H1 (cell line): ENCODE measurements around the gene GALE. TPM values are rescaled to one million over a fixed set of nuclear protein-coding genes. Genes with fewer than 3 reads are reported as not detected.
"Not testable (repeated sequence)": the region's sequence is repeated elsewhere in the genome, so short reads cannot be mapped to it uniquely, and the experiment has no call there.

ENCODE experiments used
- CTCF ChIA-PET: fragments of 300-600 bp; sonication (Branson Sonifier 250); formaldehyde crosslinking; loops from one replicate; lab custom pipeline; 2021; ENCODE audit not compliant: partially characterized antibody; lab: Charles Lee
- POLR2A ChIA-PET: fragments of 300-600 bp; sonication (Branson Sonifier 250); formaldehyde crosslinking; loops from one replicate; lab custom pipeline; 2021; ENCODE audit warnings: inconsistent platforms; ENCODE audit not compliant: partially characterized antibody; lab: Charles Lee
- DNase-seq, 2 experiments: peaks; one replicate each; pipeline versions ENCODE4 v3.0.0 to v3.0.0-alpha.2; 2010 to 2022; ENCODE audit warnings: low spot score in 2 of 2, low read depth in 1 of 2, mixed read lengths in 1 of 2
- FAIRE-seq: peaks from 2 replicates; lab custom pipeline; 2011; peaks lifted over from hg19 to GRCh38; lab: Jason Lieb, UNC
- H2AFZ ChIP-seq: 2 replicates; pipeline ENCODE4 v1.8.1; 2012; ENCODE audit warnings: low read length, inconsistent platforms
- H2AK5ac ChIP-seq: 2 replicates; pipeline ENCODE4 v1.6.1; 2013; ENCODE audit warnings: low read depth, low read length
- H2BK120ac ChIP-seq: replicated peaks from 2 replicates; pipeline ENCODE3; 2013; ENCODE audit warnings: low read depth, low read length, inconsistent platforms
- H2BK12ac ChIP-seq: 2 replicates; pipeline ENCODE4 v1.6.1; 2013; ENCODE audit warnings: low read depth, low read length
- H2BK15ac ChIP-seq: 2 replicates; pipeline ENCODE4 v1.6.1; 2013; ENCODE audit warnings: low read length
- H2BK20ac ChIP-seq: 2 replicates; pipeline ENCODE4 v1.6.1; 2013; ENCODE audit warnings: low read length
- H2BK5ac ChIP-seq: 2 replicates; pipeline ENCODE4 v1.6.1; 2013; ENCODE audit warnings: low read depth, low read length
- H3K14ac ChIP-seq: 2 replicates; pipeline ENCODE4 v1.6.1; 2013; ENCODE audit warnings: inconsistent platforms; ENCODE audit not compliant: insufficient read length
- H3K18ac ChIP-seq: 2 replicates; pipeline ENCODE4 v1.6.1; 2013; ENCODE audit warnings: low read length; ENCODE audit errors: extremely low read depth
- H3K23ac ChIP-seq: 2 replicates; pipeline ENCODE4 v1.6.1; 2013; ENCODE audit warnings: inconsistent platforms; ENCODE audit not compliant: insufficient read length
- H3K23me2 ChIP-seq: 2 replicates; pipeline ENCODE4 v1.6.1; 2013; ENCODE audit warnings: low read depth, low read length
- H3K27ac ChIP-seq: 2 replicates; pipeline ENCODE4 v1.6.1; 2011; ENCODE audit warnings: low read depth, low read length, inconsistent platforms
- H3K27me3 ChIP-seq, 4 experiments: replicated peaks in 1 of 4; 1 replicate in 1 of 4; 2 replicates in 3 of 4; pipeline versions ENCODE4 v1.6.1 to v1.8.1; 2011 to 2013; ENCODE audit warnings: low read length in 3 of 4, mild to moderate bottlenecking in 3 of 4, inconsistent platforms in 2 of 4, mixed read lengths in 2 of 4, moderate library complexity in 1 of 4; ENCODE audit not compliant: control insufficient read depth in 3 of 4, insufficient read depth in 3 of 4; ENCODE audit errors: extremely low read depth in 1 of 4
- H3K36me3 ChIP-seq, 4 experiments: 2 replicates each; pipeline versions ENCODE4 v1.6.1 to v1.8.1; 2011 to 2013; ENCODE audit warnings: mild to moderate bottlenecking in 4 of 4, low read length in 3 of 4, moderate library complexity in 2 of 4, control low read depth in 1 of 4, inconsistent platforms in 1 of 4; ENCODE audit not compliant: insufficient read depth in 4 of 4, control insufficient read depth in 2 of 4
- H3K4ac ChIP-seq: replicated peaks from 2 replicates; pipeline ENCODE3; 2013; ENCODE audit warnings: low read length, low read depth, mixed read lengths, inconsistent platforms; ENCODE audit not compliant: insufficient read length
- H3K4me1 ChIP-seq, 4 experiments: replicated peaks in 1 of 4; 1 replicate in 1 of 4; 2 replicates in 3 of 4; pipeline versions ENCODE4 v1.6.1 to v1.8.1; 2011 to 2013; ENCODE audit warnings: low read length in 3 of 4, inconsistent platforms in 2 of 4, mixed read lengths in 1 of 4; ENCODE audit not compliant: insufficient read depth in 4 of 4, control insufficient read depth in 3 of 4
- H3K4me2 ChIP-seq, 2 experiments: 2 replicates each; pipeline versions ENCODE4 v1.6.1 to v1.8.1; 2011 to 2013; ENCODE audit warnings: low read depth in 2 of 2, low read length in 2 of 2, control low read depth in 1 of 2, inconsistent platforms in 1 of 2, mild to moderate bottlenecking in 1 of 2; ENCODE audit not compliant: insufficient read depth in 1 of 2
- H3K4me3 ChIP-seq, 4 experiments: fragments of 200-600, 300-600 bp in 1 of 4; sonication (generic), shearing (Covaris generic), sonication (Bioruptor Twin) in 1 of 4; 2 replicates each; pipeline versions ENCODE4 v1.5.1 to v1.8.1; 2011 to 2016; ENCODE audit warnings: low read length in 4 of 4, low read depth in 3 of 4, control low read depth in 2 of 4, inconsistent platforms in 2 of 4, mild to moderate bottlenecking in 2 of 4, mixed read lengths in 1 of 4, moderate library complexity in 1 of 4; ENCODE audit not compliant: insufficient read depth in 2 of 4; ENCODE audit errors: extremely low read depth in 1 of 4
- H3K56ac ChIP-seq: replicated peaks from 2 replicates; pipeline ENCODE3; 2013; ENCODE audit warnings: low read depth, mild to moderate bottlenecking, mixed read lengths, low read length, inconsistent platforms; ENCODE audit not compliant: insufficient read length
- H3K79me1 ChIP-seq: 2 replicates; pipeline ENCODE4 v1.6.1; 2013; ENCODE audit warnings: low read depth, low read length, control low read depth
- H3K79me2 ChIP-seq, 2 experiments: 2 replicates each; pipeline versions ENCODE4 v1.6.1 to v1.8.1; 2012 to 2013; ENCODE audit warnings: low read length in 2 of 2, mild to moderate bottlenecking in 2 of 2, inconsistent platforms in 1 of 2; ENCODE audit not compliant: insufficient read depth in 2 of 2, control insufficient read depth in 1 of 2
- H3K9ac ChIP-seq, 4 experiments: replicated peaks in 1 of 4; 1 replicate in 1 of 4; 2 replicates in 3 of 4; pipeline versions ENCODE4 v1.6.1 to v1.8.1; 2011 to 2013; ENCODE audit warnings: low read depth in 3 of 4, low read length in 3 of 4, control low read depth in 2 of 4, mild to moderate bottlenecking in 2 of 4, moderate library complexity in 2 of 4, inconsistent platforms in 1 of 4; ENCODE audit errors: extremely low read depth in 1 of 4
- H3K9me3 ChIP-seq, 2 experiments: 2 replicates each; pipeline versions ENCODE4 v1.6.1 to v1.8.1; 2012 to 2013; ENCODE audit warnings: mild to moderate bottlenecking in 2 of 2, moderate library complexity in 2 of 2, control low read depth in 1 of 2, inconsistent platforms in 1 of 2, low read depth in 1 of 2, low read length in 1 of 2, mixed read lengths in 1 of 2; ENCODE audit not compliant: insufficient read depth in 2 of 2
- H4K20me1 ChIP-seq, 2 experiments: replicated peaks in 1 of 2; 2 replicates each; pipeline versions ENCODE3 to v1.8.1; 2011 to 2013; ENCODE audit warnings: inconsistent platforms in 2 of 2, low read length in 2 of 2, mild to moderate bottlenecking in 1 of 2; ENCODE audit not compliant: insufficient read depth in 2 of 2, control insufficient read depth in 1 of 2
- H4K5ac ChIP-seq: 2 replicates; pipeline ENCODE4 v1.6.1; 2013; ENCODE audit warnings: low read length, low read depth, mixed read lengths, inconsistent platforms; ENCODE audit not compliant: insufficient read length
- H4K8ac ChIP-seq: 2 replicates; pipeline ENCODE4 v1.8.0; 2013; ENCODE audit warnings: mild to moderate bottlenecking, moderate library complexity, low read length, inconsistent platforms; ENCODE audit not compliant: insufficient read depth; ENCODE audit errors: extremely low read depth
- H4K91ac ChIP-seq: replicated peaks from 2 replicates; pipeline ENCODE3; 2013; ENCODE audit warnings: low read length, mixed read lengths, inconsistent platforms; ENCODE audit not compliant: insufficient read length
- WGBS, 2 experiments: shearing (Covaris generic) in 1 of 2; methylation state at CpG; one replicate each; pipeline versions ENCODE4 v1.1.6 to v1.1.7; 2013 to 2015; ENCODE audit warnings: low lambda C conversion rate in 2 of 2, mixed read lengths in 2 of 2, inconsistent platforms in 1 of 2, low coverage in 1 of 2, missing lambda C conversion rate in 1 of 2; ENCODE audit not compliant: insufficient replicate concordance in 2 of 2, insufficient coverage in 1 of 2, insufficient read length in 1 of 2; ENCODE audit errors: extremely low coverage in 1 of 2, missing lambda C conversion rate in 1 of 2; 5-methylcytosine and 5-hydroxymethylcytosine counted together
- polyA plus RNA-seq, 7 experiments: library from polyadenylated mRNA; depleted of rRNA in 3 of 7; stranded (reverse) in 5 of 7; unstranded in 2 of 7; fragments of >200 nt in 5 of 7; fragments of 200-250 nt in 2 of 7; gene quantifications; 1 replicate in 5 of 7; 2 replicates in 1 of 7; 4 replicates in 1 of 7; pipeline versions ENCODE4 v1.2.1 to v1.2.3, GENCODE V29; 2011 to 2013; ENCODE audit warnings: missing spikeins in 2 of 7, mixed read lengths in 2 of 7
- total RNA-seq: library from RNA; stranded (reverse); fragmentation: NEBNext Ultra II Directional; extraction: Animal tissue kit (Norgen Biotek cat#: 25700); gene quantifications from 2 replicates; pipeline ENCODE4 v1.2.1, GENCODE V29; 2021

The GALE gene
- total and polyA plus RNA-seq, 2 of the 8 experiments (the other 6 are each of a cell fraction or from before 2014, with no cell fraction given) = 26.0 to 33.9 TPM

- H4K91ac ChIP-seq, H4K8ac ChIP-seq, H3K4me3 ChIP-seq, DNase-seq, H3K79me1 ChIP-seq, H4K20me1 ChIP-seq, H3K9me3 ChIP-seq, H3K23me2 ChIP-seq, H2AFZ ChIP-seq, H3K56ac ChIP-seq, H3K9ac ChIP-seq, H3K36me3 ChIP-seq, H2BK5ac ChIP-seq, H3K18ac ChIP-seq, H2BK12ac ChIP-seq, H3K4ac ChIP-seq, H3K27ac ChIP-seq, H3K14ac ChIP-seq, H2BK20ac ChIP-seq, POLR2A ChIA-PET, H3K23ac ChIP-seq, FAIRE-seq, H3K27me3 ChIP-seq, H4K5ac ChIP-seq, H2AK5ac ChIP-seq, H2BK120ac ChIP-seq, H3K79me2 ChIP-seq, H3K4me2 ChIP-seq, H2BK15ac ChIP-seq, H3K4me1 ChIP-seq: not testable (repeated sequence)
- CTCF ChIA-PET = interaction anchor here (1.8 kb wide), 1 partner anchor 49 kb away, joined by 4 read pairs; no protein-coding TSS in a partner anchor
- WGBS, 2 experiments = 89% methylated on average over 2 of the region's 2 CpGs; no CpG with 5 or more reads in 1 of the 2 experiments
Observed at GRCh38 chr1:23847482-23848095, 47.0 kb upstream of the GALE start.
